Ectodermal cell (in vitro differentiated cells): ENCODE data around the gene C1orf52. TPM values are rescaled to one million over a fixed set of nuclear protein-coding genes. Genes with fewer than 3 reads are reported as not detected.

ENCODE experiments used
- H3K27ac ChIP-seq: 2 replicates; pipeline ENCODE4 v1.7.0; 2013; ENCODE audit warnings: mild to moderate bottlenecking, low read depth, low read length; ENCODE audit not compliant: insufficient read depth, poor library complexity, severe bottlenecking
- H3K27me3 ChIP-seq: 2 replicates; pipeline ENCODE4 v1.7.0; 2013; ENCODE audit warnings: mild to moderate bottlenecking, low read length; ENCODE audit not compliant: insufficient read depth, control insufficient read depth, poor library complexity, severe bottlenecking
- H3K36me3 ChIP-seq: one replicate; pipeline ENCODE4 v1.7.0; 2013; ENCODE audit warnings: low read length; ENCODE audit not compliant: control insufficient read depth, insufficient read depth
- H3K4me1 ChIP-seq: one replicate; pipeline ENCODE4 v1.7.0; 2013; ENCODE audit warnings: low read length; ENCODE audit not compliant: control insufficient read depth, insufficient read depth
- H3K4me3 ChIP-seq: 2 replicates; pipeline ENCODE4 v1.7.0; 2013; ENCODE audit warnings: low read depth, low read length, control low read depth; ENCODE audit not compliant: insufficient read depth
- H3K9me3 ChIP-seq: 2 replicates; pipeline ENCODE4 v1.7.0; 2013; ENCODE audit warnings: mild to moderate bottlenecking, low read length, moderate library complexity; ENCODE audit not compliant: control insufficient read depth
- WGBS, 2 experiments: methylation state at CpG; one replicate each; pipeline ENCODE4 v1.1.7; 2013; ENCODE audit warnings: missing lambda C conversion rate in 2 of 2; 5-methylcytosine and 5-hydroxymethylcytosine counted together
- polyA plus RNA-seq, 4 experiments: library from polyadenylated mRNA; stranded (reverse); fragments of 50-300 nt; gene quantifications; one replicate each; pipeline ENCODE4 v1.2.3, GENCODE V29; 2013

C1orf52 gene
- polyA plus RNA-seq (2013, experiment 1 of 4), result 45.0 TPM
- 51.7 TPM for polyA plus RNA-seq (2013, experiment 2 of 4)
- polyA plus RNA-seq (2013, experiment 3 of 4), result 46.9 TPM
- 43.3 TPM for polyA plus RNA-seq (2013, experiment 4 of 4)

GRCh38 chr1:85259118-85259911 is at the start of gene C1orf52:
Gene C1orf52 (minus strand): TSS chr1:85259662. CDS start chr1:85259633, 29 bp downstream.
- WGBS, 2 experiments, result 0% methylated on average over 65 of the region's 65 CpGs

DNA sequence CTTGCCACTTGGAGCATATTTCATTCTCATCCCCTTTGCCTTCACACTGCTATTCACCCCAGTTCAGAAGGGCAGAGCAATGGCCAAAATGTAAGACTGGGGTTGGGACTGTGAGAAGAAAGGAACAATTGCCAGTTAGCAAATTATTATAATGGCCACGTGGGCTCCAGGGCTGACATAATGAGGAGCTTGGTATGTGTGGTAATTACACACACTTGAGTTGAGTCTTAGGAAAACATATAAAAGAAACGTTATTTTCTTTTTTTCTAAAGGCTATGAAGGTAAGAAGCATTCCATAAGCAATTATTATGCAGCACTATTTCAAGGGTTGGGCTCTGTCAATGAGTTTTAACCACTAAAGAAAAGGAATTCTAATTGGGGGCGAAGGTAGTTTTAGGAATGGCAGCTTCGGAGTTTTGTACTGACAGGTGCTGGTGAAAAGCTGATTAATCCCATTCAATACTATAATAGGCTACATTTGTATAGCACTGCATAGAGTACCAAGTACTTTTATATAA is 49.4 kb upstream of the C1orf52 start:
- H3K4me3 ChIP-seq, result no peak overlapping the region
- no peak overlapping the region for H3K27ac ChIP-seq
- no peaks in the 10 kb centered on the region for H3K4me1 ChIP-seq
- WGBS, 2 experiments, result 80 to 85% methylated on average over 2 to 4 of the region's 4 CpGs
- H3K27me3 ChIP-seq, result no peaks in the 10 kb centered on the region
- H3K9me3 ChIP-seq, result no peaks in the 10 kb centered on the region
- H3K36me3 ChIP-seq, result no peaks in the 10 kb centered on the region

More at GRCh38 chr1:85259118-85259911, at the start of gene C1orf52:
- no peaks in the 10 kb centered on the region for H3K9me3 ChIP-seq
- H3K4me3 ChIP-seq, result peak within 1 kb of the TSS; percentile 86
- peaks cover 17% of the 10 kb centered on the region for H3K36me3 ChIP-seq
- no peaks in the 10 kb centered on the region for H3K27me3 ChIP-seq
- peak within 1 kb of the TSS; percentile 75 for H3K27ac ChIP-seq
- no peaks in the 10 kb centered on the region for H3K4me1 ChIP-seq

DNA sequence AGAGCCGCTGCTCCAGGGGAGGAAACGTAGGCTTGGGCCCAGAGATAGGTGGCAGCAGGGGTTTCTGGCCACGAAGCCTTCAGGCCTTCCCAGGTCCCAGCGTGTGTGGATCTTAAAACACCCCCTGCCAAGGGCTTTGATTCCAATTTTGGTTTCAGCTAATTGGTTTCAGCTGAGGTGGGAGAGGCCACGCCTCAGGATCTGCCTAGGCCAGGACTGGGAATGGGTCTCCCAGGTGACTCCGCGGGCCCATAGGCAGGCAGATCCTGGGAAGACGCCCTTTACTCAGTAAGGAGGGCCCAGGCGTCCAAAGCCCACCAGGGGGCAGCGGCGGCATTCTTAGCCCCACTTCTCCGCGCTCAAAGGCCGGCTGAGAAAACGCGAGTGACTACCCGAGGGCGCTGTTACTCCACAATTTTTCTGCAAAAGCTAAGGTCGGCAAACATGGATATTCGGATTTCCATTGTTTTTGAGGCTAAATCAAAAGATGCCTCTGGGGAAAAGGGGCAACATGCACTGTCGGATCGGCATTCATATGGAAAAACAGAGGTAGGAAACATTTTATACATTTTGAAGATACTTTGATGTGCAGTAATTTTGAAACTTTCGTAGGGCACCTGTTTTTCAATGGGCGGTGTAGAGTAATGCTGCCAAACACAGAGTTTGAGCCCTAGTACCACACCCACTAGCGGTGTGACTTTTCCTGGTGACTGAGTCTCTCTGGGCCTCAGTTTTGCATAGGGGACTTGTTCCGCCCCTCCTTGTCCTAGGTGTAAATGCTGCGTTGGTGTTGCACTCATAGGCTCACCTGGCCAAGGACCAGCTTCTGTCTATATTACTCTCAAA is 48.7 kb upstream of the C1orf52 start:
- Histone ChIP-seq H3K9me3 (no peaks in the 10 kb centered on the region), H3K4me3 (no peak overlapping the region), H3K4me1 (no peaks in the 10 kb centered on the region), H3K27me3 (no peaks in the 10 kb centered on the region), H3K36me3 (no peaks in the 10 kb centered on the region), H3K27ac (no peak overlapping the region)
- WGBS, 2 experiments, result 23 to 27% methylated on average over 27 of the region's 27 CpGs

DNA sequence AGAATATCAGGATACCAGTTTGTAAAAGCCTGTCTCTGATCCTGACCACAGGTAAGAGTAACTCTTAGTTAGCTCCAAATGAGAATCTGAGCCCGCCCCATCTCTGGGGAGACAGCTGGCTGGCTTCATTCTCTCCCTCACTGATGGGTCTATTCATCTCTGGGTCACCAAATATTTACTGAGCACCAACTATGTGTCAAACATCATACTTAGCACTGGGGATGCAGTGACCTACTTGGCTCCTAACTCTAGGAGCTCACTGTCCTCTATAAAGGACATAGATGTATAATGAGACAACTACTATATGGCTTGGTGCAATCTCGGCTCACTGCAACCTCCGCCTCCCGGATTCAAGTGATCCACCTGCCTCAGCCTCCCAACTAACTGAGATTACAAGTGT is 46.8 kb upstream of the C1orf52 start:
- Histone ChIP-seq H3K4me3 (no peak overlapping the region), H3K27me3 (no peaks in the 10 kb centered on the region), H3K9me3 (no peaks in the 10 kb centered on the region), H3K36me3 (no peaks in the 10 kb centered on the region), H3K4me1 (no peaks in the 10 kb centered on the region), H3K27ac (no peak overlapping the region)
- 88 to 96% methylated on average over 4 of the region's 4 CpGs for WGBS, 2 experiments

DNA sequence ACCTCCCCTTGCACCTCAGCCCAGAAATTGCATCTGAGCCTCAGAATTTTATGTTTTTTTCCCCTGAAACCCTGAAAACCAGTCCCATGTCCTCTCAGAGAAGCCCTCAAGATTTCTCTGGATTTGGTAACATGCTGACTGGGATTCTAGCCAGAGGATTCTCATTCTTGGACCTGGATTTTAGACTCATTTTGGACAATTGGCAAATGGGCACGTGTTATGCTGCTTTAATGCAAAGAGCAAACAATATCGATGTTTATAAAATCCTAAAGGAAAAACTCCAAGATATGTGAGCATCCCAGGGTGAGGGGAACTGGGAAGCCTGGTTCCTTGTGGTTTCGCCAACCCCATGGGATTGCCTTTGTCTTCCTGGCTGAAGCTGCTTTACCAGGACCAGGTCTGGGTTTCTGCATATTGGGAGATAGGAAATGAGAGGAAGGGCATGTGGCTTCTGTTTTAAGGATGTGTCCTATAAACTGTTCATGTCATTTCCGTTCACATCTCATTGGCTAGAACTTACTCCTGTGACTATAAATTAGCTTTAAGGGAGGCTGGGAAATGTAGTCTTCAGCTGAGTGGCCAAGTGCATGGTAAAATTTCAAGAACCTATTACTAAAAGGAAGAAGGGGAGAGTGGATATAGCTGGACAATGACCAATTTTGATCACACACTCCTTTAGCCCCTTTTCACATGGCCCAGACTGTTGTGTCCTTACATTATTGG is 44.1 kb upstream of the C1orf52 start:
- Histone ChIP-seq H3K9me3 (no peaks in the 10 kb centered on the region), H3K4me1 (no peaks in the 10 kb centered on the region), H3K27ac (no peak overlapping the region), H3K36me3 (no peaks in the 10 kb centered on the region), H3K4me3 (no peak overlapping the region), H3K27me3 (no peaks in the 10 kb centered on the region)
- WGBS, 2 experiments, result 89 to 91% methylated on average over 4 of the region's 4 CpGs

- Histone ChIP-seq H3K4me1 (no peaks in the 10 kb centered on the region), H3K27me3 (no peaks in the 10 kb centered on the region), H3K27ac (no peak overlapping the region), H3K36me3 (no peaks in the 10 kb centered on the region), H3K9me3 (no peaks in the 10 kb centered on the region), H3K4me3 (no peak overlapping the region)
- 93 to 94% methylated on average over 3 of the region's 3 CpGs for WGBS, 2 experiments
Measured at GRCh38 chr1:85300140-85300539, 40.7 kb upstream of the C1orf52 start.

DNA sequence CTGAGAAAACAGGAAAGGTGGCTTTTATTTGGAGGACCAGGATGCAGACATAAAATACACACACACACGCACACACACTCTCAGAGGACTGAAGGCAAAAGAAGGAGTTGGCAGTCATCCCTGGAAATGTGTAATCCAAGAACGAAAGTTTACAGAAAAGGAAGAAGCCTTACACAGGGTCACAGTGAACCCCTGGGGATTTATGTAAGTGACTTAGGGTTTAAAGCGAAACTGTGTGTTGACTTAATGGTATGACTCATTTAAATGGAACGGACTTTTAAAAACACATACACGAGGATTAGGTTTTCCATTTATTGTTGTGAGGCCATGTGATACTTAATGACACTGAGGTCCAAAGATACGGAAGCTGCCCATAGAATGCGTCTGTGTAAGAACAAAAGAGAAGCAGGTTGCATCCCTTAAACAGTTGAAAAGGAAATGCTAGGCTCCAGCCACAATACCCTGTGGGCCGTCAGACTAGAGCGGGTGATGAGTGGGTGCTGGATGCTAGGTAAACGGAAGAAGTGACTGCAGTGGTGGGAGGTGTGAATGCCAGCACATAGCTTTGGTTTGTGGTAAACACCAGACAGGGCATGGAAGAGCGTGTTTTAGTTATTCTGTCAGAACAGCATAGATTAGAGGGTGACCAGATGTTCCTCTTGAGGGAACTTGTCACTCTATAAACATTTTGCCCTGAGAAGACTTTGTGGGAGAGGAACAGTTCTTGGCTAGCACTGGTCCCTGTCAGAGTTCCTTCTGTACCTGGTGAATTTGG is 38.6 kb upstream of the C1orf52 start:
- Histone ChIP-seq H3K27me3 (no peaks in the 10 kb centered on the region), H3K36me3 (no peaks in the 10 kb centered on the region), H3K4me1 (no peaks in the 10 kb centered on the region), H3K9me3 (no peaks in the 10 kb centered on the region), H3K4me3 (no peak overlapping the region), H3K27ac (no peak overlapping the region)
- 79 to 81% methylated on average over 11 of the region's 11 CpGs for WGBS, 2 experiments

- Histone ChIP-seq H3K27ac (no peak overlapping the region), H3K4me3 (no peak overlapping the region)
- 60 to 78% methylated on average over 1 of the region's 1 CpG for WGBS, 2 experiments
Measured at GRCh38 chr1:85297538-85297854, 38.0 kb upstream of the C1orf52 start.

DNA sequence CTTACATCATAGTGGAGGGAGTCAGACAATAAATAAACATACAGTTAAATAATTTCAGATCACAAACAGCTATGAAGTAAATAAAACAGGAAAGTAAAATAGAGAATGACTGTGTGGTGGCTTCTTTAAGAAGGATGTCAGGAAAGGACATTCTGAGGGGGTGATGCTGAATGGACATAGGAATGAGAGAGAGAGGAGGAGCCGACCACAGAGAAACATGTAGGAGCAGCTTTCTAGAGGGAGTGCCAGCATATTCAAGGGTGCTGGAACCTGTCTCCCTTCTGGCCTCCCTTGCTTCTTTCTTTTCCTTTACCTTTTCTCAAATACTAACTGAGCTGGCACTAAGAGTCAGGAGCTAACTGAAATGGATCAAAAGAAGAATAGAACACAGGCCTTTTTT is 37.5 kb upstream of the C1orf52 start:
- H3K27ac ChIP-seq, result no peak overlapping the region
- WGBS, 2 experiments, result 78 to 87% methylated on average over 1 of the region's 1 CpG
- no peaks in the 10 kb centered on the region for H3K9me3 ChIP-seq
- H3K4me3 ChIP-seq, result no peak overlapping the region
- no peaks in the 10 kb centered on the region for H3K36me3 ChIP-seq
- H3K27me3 ChIP-seq, result no peaks in the 10 kb centered on the region
- H3K4me1 ChIP-seq, result no peaks in the 10 kb centered on the region

More at GRCh38 chr1:85297538-85297854, 38.0 kb upstream of the C1orf52 start:
- H3K36me3 ChIP-seq, result no peaks in the 10 kb centered on the region
- H3K9me3 ChIP-seq, result no peaks in the 10 kb centered on the region
- no peaks in the 10 kb centered on the region for H3K27me3 ChIP-seq
- H3K4me1 ChIP-seq, result no peaks in the 10 kb centered on the region
